DND-41 (cell line): Measurements from ENCODE around the gene TGM3.

Experiments
- ATAC-seq: fragments of 200-7000 bp; cut with Tn5 transposase; 3 replicates; pipeline ENCODE4 v1.9.1; 2021; ENCODE audit warnings: low read depth; ENCODE audit not compliant: insufficient read depth
- DNase-seq: peaks from one replicate; pipeline ENCODE4 v3.0.0-alpha.2; 2020
- H2AFZ ChIP-seq: 2 replicates; pipeline ENCODE4 v1.6.0; 2012; ENCODE audit warnings: low read depth, low read length
- H3K27ac ChIP-seq: 2 replicates; pipeline ENCODE4 v1.5.1; 2012; ENCODE audit warnings: low read length, inconsistent platforms
- H3K27me3 ChIP-seq: fragments of 200-600 bp; sonication (generic); 2 replicates; pipeline ENCODE4 v1.6.0; 2012; ENCODE audit warnings: low read length, mild to moderate bottlenecking, inconsistent platforms; ENCODE audit not compliant: insufficient read depth, poor library complexity
- H3K36me3 ChIP-seq: 2 replicates; pipeline ENCODE4 v1.5.1; 2012; ENCODE audit warnings: low read length, inconsistent platforms; ENCODE audit not compliant: insufficient read depth
- H3K4me1 ChIP-seq: 2 replicates; pipeline ENCODE4 v1.5.1; 2012; ENCODE audit warnings: mild to moderate bottlenecking, low read length; ENCODE audit not compliant: insufficient read depth
- H3K4me2 ChIP-seq: 2 replicates; pipeline ENCODE4 v1.6.0; 2012; ENCODE audit warnings: mild to moderate bottlenecking, moderate library complexity, low read length, inconsistent platforms; ENCODE audit not compliant: insufficient read depth
- H3K4me3 ChIP-seq, 2 experiments: fragments of 200-600 bp in 1 of 2; shearing (Covaris generic) in 1 of 2; 2 replicates each; pipeline ENCODE4 v1.5.1; 2012 to 2016; ENCODE audit warnings: inconsistent platforms in 2 of 2, low read length in 2 of 2, mild to moderate bottlenecking in 2 of 2, low read depth in 1 of 2, moderate library complexity in 1 of 2
- H3K79me2 ChIP-seq: 2 replicates; pipeline ENCODE4 v1.6.0; 2012; ENCODE audit warnings: low read length, inconsistent platforms; ENCODE audit not compliant: insufficient read depth
- H3K9ac ChIP-seq: 2 replicates; pipeline ENCODE4 v1.6.0; 2012; ENCODE audit warnings: low read depth, mild to moderate bottlenecking, inconsistent platforms, low read length, moderate library complexity
- H3K9me3 ChIP-seq: 2 replicates; pipeline ENCODE4 v1.5.1; 2012; ENCODE audit warnings: low read length, moderate library complexity, mild to moderate bottlenecking, inconsistent platforms; ENCODE audit not compliant: insufficient read depth, severe bottlenecking
- H4K20me1 ChIP-seq: 2 replicates; pipeline ENCODE4 v1.6.0; 2012; ENCODE audit warnings: low read length; ENCODE audit not compliant: insufficient read depth
- EZH2 ChIP-seq: IDR thresholded peaks from 3 replicates; pipeline ENCODE4 v1.6.1; 2012; ENCODE audit warnings: borderline replicate concordance, low read depth, mild to moderate bottlenecking, moderate library complexity, low read length, inconsistent platforms; ENCODE audit not compliant: severe bottlenecking
- TF ChIP-seq, protein P1 (sequence below): IDR thresholded peaks from 2 replicates; pipeline ENCODE4 v1.5.1; 2012; ENCODE audit warnings: borderline replicate concordance, low read length, moderate library complexity, mild to moderate bottlenecking; ENCODE audit not compliant: poor library complexity, severe bottlenecking; ENCODE audit errors: extremely low read depth

Gene TGM3

DNA sequence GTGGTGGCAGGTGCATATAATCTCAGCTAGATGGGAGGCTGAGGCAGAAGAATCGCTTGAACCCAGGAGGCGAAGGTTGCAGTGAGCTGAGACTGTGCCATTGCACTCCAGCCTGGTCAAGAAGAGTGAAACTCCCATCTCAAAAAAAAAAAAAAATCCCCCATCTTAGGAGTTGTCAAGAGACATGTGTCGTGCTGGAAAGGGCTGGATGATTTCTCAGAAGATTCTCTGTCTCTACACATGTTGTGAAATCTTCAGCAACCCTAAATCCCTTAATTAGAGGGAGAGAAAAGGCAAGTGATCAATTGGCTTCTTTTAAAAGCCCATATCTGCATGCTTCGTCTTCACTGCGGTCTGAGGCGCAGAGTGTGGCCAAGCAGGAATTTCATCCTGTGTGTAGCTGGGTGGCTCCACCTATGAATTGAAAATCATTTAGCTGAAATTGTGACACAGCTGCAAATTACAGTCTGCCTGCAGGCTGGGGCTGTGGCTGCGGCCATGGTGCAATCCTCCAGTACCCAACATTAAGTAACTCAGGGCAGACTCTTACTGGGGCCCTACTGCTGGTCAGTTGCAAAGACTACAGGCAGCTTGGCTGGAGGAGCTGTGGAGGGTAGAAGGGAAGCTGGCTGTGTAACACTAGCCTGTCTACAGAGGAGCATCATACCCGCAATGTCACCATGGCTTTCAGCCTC lies 3.2 kb upstream of the TGM3 start:
- Histone ChIP-seq H3K4me1 (no peaks in the 10 kb centered on the region), H3K9ac (no peak overlapping the region), H3K27me3 (peaks cover 29% of the 10 kb centered on the region), H3K4me2 (no peak overlapping the region), H2AFZ (no peak overlapping the region), H3K27ac (no peak overlapping the region), H4K20me1 (no peaks in the 10 kb centered on the region), H3K79me2 (no peaks in the 10 kb centered on the region), H3K9me3 (no peaks in the 10 kb centered on the region), H3K4me3 (no peak overlapping the region), H3K36me3 (no peaks in the 10 kb centered on the region)
- DNase-seq: no peak
- TF ChIP-seq, protein P1, sequence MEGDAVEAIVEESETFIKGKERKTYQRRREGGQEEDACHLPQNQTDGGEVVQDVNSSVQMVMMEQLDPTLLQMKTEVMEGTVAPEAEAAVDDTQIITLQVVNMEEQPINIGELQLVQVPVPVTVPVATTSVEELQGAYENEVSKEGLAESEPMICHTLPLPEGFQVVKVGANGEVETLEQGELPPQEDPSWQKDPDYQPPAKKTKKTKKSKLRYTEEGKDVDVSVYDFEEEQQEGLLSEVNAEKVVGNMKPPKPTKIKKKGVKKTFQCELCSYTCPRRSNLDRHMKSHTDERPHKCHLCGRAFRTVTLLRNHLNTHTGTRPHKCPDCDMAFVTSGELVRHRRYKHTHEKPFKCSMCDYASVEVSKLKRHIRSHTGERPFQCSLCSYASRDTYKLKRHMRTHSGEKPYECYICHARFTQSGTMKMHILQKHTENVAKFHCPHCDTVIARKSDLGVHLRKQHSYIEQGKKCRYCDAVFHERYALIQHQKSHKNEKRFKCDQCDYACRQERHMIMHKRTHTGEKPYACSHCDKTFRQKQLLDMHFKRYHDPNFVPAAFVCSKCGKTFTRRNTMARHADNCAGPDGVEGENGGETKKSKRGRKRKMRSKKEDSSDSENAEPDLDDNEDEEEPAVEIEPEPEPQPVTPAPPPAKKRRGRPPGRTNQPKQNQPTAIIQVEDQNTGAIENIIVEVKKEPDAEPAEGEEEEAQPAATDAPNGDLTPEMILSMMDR: no peak
- no peak for TF ChIP-seq EZH2
- no peak for ATAC-seq

DNA sequence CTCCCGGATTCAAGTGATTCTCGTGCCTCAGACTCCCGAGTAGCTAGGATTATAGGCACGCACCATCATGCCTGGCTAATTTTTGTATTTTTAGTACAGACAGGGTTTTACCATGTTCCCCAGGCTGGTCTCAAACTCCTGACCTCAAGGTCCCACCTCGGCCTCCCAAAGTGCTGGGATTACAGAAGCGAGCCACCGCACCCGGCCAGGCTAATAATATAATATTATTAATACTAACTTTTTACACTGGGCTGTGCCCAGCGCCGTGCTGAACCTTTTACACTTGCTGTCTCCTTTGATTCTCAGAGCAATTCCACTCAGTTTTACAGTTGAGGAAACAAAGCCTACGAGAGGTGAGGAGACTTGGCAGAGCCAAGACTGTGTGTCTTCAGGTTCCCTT lies 2.3 kb upstream of the TGM3 start:
- no peaks in the 10 kb centered on the region for H3K79me2 ChIP-seq
- H3K36me3 ChIP-seq: no peaks in the 10 kb centered on the region
- H4K20me1 ChIP-seq: no peaks in the 10 kb centered on the region
- ATAC-seq: no peak
- no peak overlapping the region for H3K4me3 ChIP-seq
- H3K27me3 ChIP-seq: peaks cover 26% of the 10 kb centered on the region
- H3K9me3 ChIP-seq: no peaks in the 10 kb centered on the region
- no peaks in the 10 kb centered on the region for H3K4me1 ChIP-seq
- no peak overlapping the region for H2AFZ ChIP-seq
- no peak for TF ChIP-seq EZH2
- TF ChIP-seq, protein P1: no peak
- no peak overlapping the region for H3K4me2 ChIP-seq
- no peak overlapping the region for H3K27ac ChIP-seq
- DNase-seq: no peak
- no peak overlapping the region for H3K9ac ChIP-seq

DNA sequence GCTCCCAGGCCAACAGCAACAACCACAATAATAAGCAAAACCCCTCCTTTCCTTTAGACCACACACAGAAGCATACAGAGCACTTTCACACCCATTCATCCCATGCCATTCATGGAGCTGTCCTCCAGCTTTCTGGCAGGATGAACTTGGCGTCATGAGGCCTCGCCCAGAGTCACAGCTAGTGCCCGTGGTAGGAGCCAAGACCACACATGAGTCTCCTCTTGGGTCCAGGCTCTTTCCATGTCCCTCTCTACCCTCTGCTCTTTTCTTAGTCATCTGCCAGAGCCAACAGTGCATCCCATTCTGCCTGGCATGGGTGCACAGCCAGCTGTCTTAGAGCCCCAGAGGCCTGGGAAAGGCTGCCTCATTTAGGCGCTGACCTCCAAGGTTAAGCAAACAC lies 1.8 kb upstream of the TGM3 start:
- Histone ChIP-seq H3K36me3 (no peaks in the 10 kb centered on the region), H3K9me3 (no peaks in the 10 kb centered on the region), H3K4me1 (no peaks in the 10 kb centered on the region), H3K27me3 (peaks cover 27% of the 10 kb centered on the region), H3K27ac (no peak overlapping the region), H3K4me2 (no peak overlapping the region), H3K79me2 (no peaks in the 10 kb centered on the region), H2AFZ (no peak overlapping the region), H3K4me3 (no peak overlapping the region), H4K20me1 (no peaks in the 10 kb centered on the region), H3K9ac (no peak overlapping the region)
- DNase-seq (no peak), ATAC-seq (no peak)
- TF ChIP-seq, protein P1: no peak
- no peak for TF ChIP-seq EZH2
